IMR-90 (cell line): ENCODE results near the gene GPX6. TPM values are rescaled to one million over a fixed set of nuclear protein-coding genes. Genes with fewer than 3 reads are reported as not detected.

ENCODE experiments used
- ATAC-seq: fragments of 200-7000 bp; cut with Tn5 transposase; 2 replicates; pipeline ENCODE4 v1.9.1; 2020; ENCODE audit warnings: low read depth, mild to moderate bottlenecking, moderate library complexity
- BruUV-seq: library from RNA; stranded (reverse); fragments of 400-500 nt; replicated peaks from 2 replicates; lab custom pipeline; 2021; lab: Mats Ljungman, UMichigan
- CTCF ChIA-PET: fragments of 300-600 bp; formaldehyde crosslinking; extraction: SDS; loops from one replicate; lab custom pipeline; 2021; ENCODE audit warnings: antibody characterized with exemption; lab: Yijun Ruan, JAX
- POLR2A ChIA-PET: fragments of 300-600 bp; sonication (Branson Sonifier 250); formaldehyde crosslinking; loops from one replicate; lab custom pipeline; 2022; ENCODE audit warnings: antibody characterized with exemption; ENCODE audit not compliant: unreplicated experiment; lab: Charles Lee
- DNase-seq: peaks from one replicate; pipeline ENCODE4 v3.0.0; 2013
- H2AFZ ChIP-seq: replicated peaks from 2 replicates; pipeline ENCODE3; 2013; ENCODE audit warnings: low read length, mild to moderate bottlenecking; ENCODE audit not compliant: poor library complexity
- H2AK5ac ChIP-seq: 2 replicates; pipeline ENCODE4 v1.6.1; 2013; ENCODE audit warnings: low read depth, low read length, inconsistent platforms
- H2AK9ac ChIP-seq: replicated peaks from 2 replicates; pipeline ENCODE3; 2013; ENCODE audit warnings: mild to moderate bottlenecking, low read depth, low read length, moderate library complexity; ENCODE audit not compliant: poor library complexity
- H2BK120ac ChIP-seq: 2 replicates; pipeline ENCODE4 v1.6.1; 2013; ENCODE audit warnings: low read depth, low read length, inconsistent platforms
- H2BK15ac ChIP-seq: 3 replicates; pipeline ENCODE4 v1.6.1; 2013; ENCODE audit warnings: low read depth, low read length, inconsistent platforms
- H2BK20ac ChIP-seq: 2 replicates; pipeline ENCODE4 v1.6.1; 2013; ENCODE audit warnings: low read depth, mild to moderate bottlenecking, inconsistent platforms, low read length, moderate library complexity
- H2BK5ac ChIP-seq: 2 replicates; pipeline ENCODE4 v1.6.1; 2013; ENCODE audit warnings: mild to moderate bottlenecking, low read depth, low read length, inconsistent platforms; ENCODE audit not compliant: poor library complexity, severe bottlenecking
- H3K14ac ChIP-seq: replicated peaks from 2 replicates; pipeline ENCODE4 v1.6.1; 2013; ENCODE audit warnings: low read depth, low read length, inconsistent platforms
- H3K18ac ChIP-seq: 2 replicates; pipeline ENCODE4 v1.6.1; 2013; ENCODE audit warnings: low read depth, low read length, control low read depth
- H3K23ac ChIP-seq: 2 replicates; pipeline ENCODE4 v1.6.1; 2013; ENCODE audit warnings: low read depth, low read length, inconsistent platforms
- H3K27ac ChIP-seq: 2 replicates; pipeline ENCODE4 v1.5.1; 2013; ENCODE audit warnings: mild to moderate bottlenecking, control low read depth, low read length; ENCODE audit not compliant: insufficient read depth
- H3K27me3 ChIP-seq: 2 replicates; pipeline ENCODE4 v1.6.1; 2013; ENCODE audit warnings: low read length; ENCODE audit not compliant: control insufficient read depth, insufficient read depth
- H3K36me3 ChIP-seq: 2 replicates; pipeline ENCODE4 v1.6.1; 2013; ENCODE audit warnings: low read length, mixed read lengths; ENCODE audit not compliant: control insufficient read depth, insufficient read depth
- H3K4ac ChIP-seq: 2 replicates; pipeline ENCODE4 v1.6.1; 2013; ENCODE audit warnings: low read depth, low read length, inconsistent platforms
- H3K4me1 ChIP-seq: 2 replicates; pipeline ENCODE4 v1.6.1; 2013; ENCODE audit warnings: low read length, mixed read lengths; ENCODE audit not compliant: control insufficient read depth, insufficient read depth
- H3K4me2 ChIP-seq: 2 replicates; pipeline ENCODE4 v1.6.1; 2013; ENCODE audit warnings: low read depth, mild to moderate bottlenecking, control low read depth, low read length, moderate library complexity
- H3K4me3 ChIP-seq: 2 replicates; pipeline ENCODE4 v1.5.1; 2013; ENCODE audit warnings: low read depth, mild to moderate bottlenecking, control low read depth, low read length, moderate library complexity; ENCODE audit not compliant: insufficient read depth
- H3K56ac ChIP-seq: 2 replicates; pipeline ENCODE4 v1.6.1; 2013; ENCODE audit warnings: low read length, inconsistent platforms; ENCODE audit not compliant: insufficient read depth; ENCODE audit errors: extremely low read depth
- H3K79me1 ChIP-seq, 2 experiments: 2 replicates each; pipeline ENCODE4 v1.6.1; 2013; ENCODE audit warnings: low read length in 2 of 2, inconsistent platforms in 1 of 2, low read depth in 1 of 2
- H3K9ac ChIP-seq: 2 replicates; pipeline ENCODE4 v1.6.1; 2013; ENCODE audit warnings: low read depth, low read length, control low read depth
- H3K9me1 ChIP-seq: 2 replicates; pipeline ENCODE4 v1.6.1; 2013; ENCODE audit warnings: low read length, inconsistent platforms; ENCODE audit not compliant: insufficient read depth
- H3K9me3 ChIP-seq: 2 replicates; pipeline ENCODE4 v1.6.1; 2013; ENCODE audit warnings: low read length; ENCODE audit not compliant: control insufficient read depth, insufficient read depth
- H4K20me1 ChIP-seq: 2 replicates; pipeline ENCODE4 v1.6.1; 2013; ENCODE audit warnings: low read length, inconsistent platforms; ENCODE audit not compliant: insufficient read depth
- H4K5ac ChIP-seq: 2 replicates; pipeline ENCODE4 v1.6.1; 2013; ENCODE audit warnings: mild to moderate bottlenecking, low read depth, low read length, control low read depth
- H4K8ac ChIP-seq, 2 experiments: 2 replicates each; pipeline ENCODE4 v1.6.1; 2013; ENCODE audit warnings: low read depth in 2 of 2, low read length in 2 of 2, control low read depth in 1 of 2, inconsistent platforms in 1 of 2
- H4K91ac ChIP-seq: 2 replicates; pipeline ENCODE4 v1.6.1; 2013; ENCODE audit warnings: low read depth, low read length, inconsistent platforms; ENCODE audit not compliant: insufficient read depth
- BHLHE40 ChIP-seq: fragments of 150-350 bp; IDR thresholded peaks from 2 replicates; pipeline ENCODE4 v1.6.1; 2016; ENCODE audit warnings: mild to moderate bottlenecking, low read depth, low read length
- CEBPB ChIP-seq: IDR thresholded peaks from 2 replicates; pipeline ENCODE4 v1.6.1; 2012; ENCODE audit warnings: low read depth, low read length, improper control_type of control experiment
- CHD1 ChIP-seq: IDR thresholded peaks from 2 replicates; pipeline ENCODE4 v1.6.1; 2012; ENCODE audit warnings: low read depth, low read length, improper control_type of control experiment
- CTCF ChIP-seq: conservative IDR thresholded peaks from 2 replicates; pipeline ENCODE4 v1.5.1; 2012; ENCODE audit warnings: mild to moderate bottlenecking, low read depth, low read length, improper control_type of control experiment
- ELK1 ChIP-seq: fragments of 150-350 bp; IDR thresholded peaks from 2 replicates; pipeline ENCODE4 v1.6.1; 2016; ENCODE audit warnings: low read depth, mild to moderate bottlenecking, low read length, moderate library complexity, borderline replicate concordance
- FOS ChIP-seq: fragments of 150-350 bp; IDR thresholded peaks from 2 replicates; pipeline ENCODE4 v1.6.1; 2016; ENCODE audit warnings: low read depth, low read length
- MAFK ChIP-seq: IDR thresholded peaks from 2 replicates; pipeline ENCODE4 v1.6.1; 2012; ENCODE audit warnings: low read depth, low read length, improper control_type of control experiment
- MAZ ChIP-seq: IDR thresholded peaks from 2 replicates; pipeline ENCODE4 v1.6.1; 2012; ENCODE audit warnings: low read depth, mild to moderate bottlenecking, low read length, improper control_type of control experiment, moderate library complexity, borderline replicate concordance
- MXI1 ChIP-seq: IDR thresholded peaks from 2 replicates; pipeline ENCODE4 v1.6.1; 2012; ENCODE audit warnings: low read depth, mild to moderate bottlenecking, low read length, moderate library complexity, borderline replicate concordance
- NFE2L2 ChIP-seq: fragments of 150-350 bp; IDR thresholded peaks from 2 replicates; pipeline ENCODE4 v1.6.1; 2016; ENCODE audit warnings: low read depth, mild to moderate bottlenecking, low read length
- POLR2A ChIP-seq: IDR thresholded peaks from 2 replicates; pipeline ENCODE4 v1.6.1; 2012; ENCODE audit warnings: mild to moderate bottlenecking, low read depth, low read length
- RAD21 ChIP-seq: IDR thresholded peaks from 2 replicates; pipeline ENCODE4 v1.6.1; 2012; ENCODE audit warnings: low read length, improper control_type of control experiment
- RCOR1 ChIP-seq: IDR thresholded peaks from 2 replicates; pipeline ENCODE4 v1.6.1; 2012; ENCODE audit warnings: mild to moderate bottlenecking, low read length, improper control_type of control experiment; ENCODE audit not compliant: insufficient replicate concordance
- RFX5 ChIP-seq: IDR thresholded peaks from 2 replicates; pipeline ENCODE4 v1.8.0; 2012; ENCODE audit warnings: low read depth, mild to moderate bottlenecking, low read length, moderate library complexity
- SMC3 ChIP-seq: fragments of 150-350 bp; IDR thresholded peaks from 2 replicates; pipeline ENCODE4 v1.6.1; 2016; ENCODE audit warnings: low read depth, mild to moderate bottlenecking, antibody characterized with exemption, low read length, moderate library complexity
- USF2 ChIP-seq: fragments of 150-350 bp; IDR thresholded peaks from 2 replicates; pipeline ENCODE4 v1.6.1; 2017; ENCODE audit warnings: mild to moderate bottlenecking, antibody characterized with exemption, low read length, low read depth
- WGBS, 2 experiments: methylation state at CpG; one replicate each; pipeline versions ENCODE4 v1.1.5 to v1.1.7; 2013; ENCODE audit warnings: missing lambda C conversion rate in 2 of 2; ENCODE audit not compliant: insufficient read length in 1 of 2; ENCODE audit errors: extremely low coverage in 2 of 2; 5-methylcytosine and 5-hydroxymethylcytosine counted together
- dilution Hi-C: fragments of 300-500 bp; cut with HindIII; formaldehyde crosslinking; loops from one replicate; pipeline ENCODE4 v1.14.3; 2018; ENCODE audit warnings: low sequenced_read_pairs; ENCODE audit not compliant: unreplicated experiment
- in situ Hi-C: fragments of 300-500 bp; cut with MboI; formaldehyde crosslinking; loops from 3 replicates; pipeline ENCODE4 v1.14.3; 2019; ENCODE audit warnings: low sequenced_read_pairs, inconsistent platforms, mixed read lengths
- intact Hi-C: fragments of 100-400 bp; cut with micrococcal nuclease; formaldehyde crosslinking; loops from 2 replicates; pipeline ENCODE4 v1.10.0; 2022
- polyA plus RNA-seq, 3 experiments: library from polyadenylated mRNA; depleted of rRNA; stranded (reverse); fragments of >200 nt; gene quantifications; 2 replicates each; pipeline ENCODE4 v1.2.3, GENCODE V29; 2012; ENCODE audit warnings: low replicate concordance in 1 of 3
- total RNA-seq: library from RNA; depleted of rRNA; stranded (reverse); fragments of >200 nt; gene quantifications from 2 replicates; pipeline ENCODE4 v1.2.3, GENCODE V29; 2012

Gene GPX6
- total and polyA plus RNA-seq, 2 of the 4 experiments (the other 2 are of a cell fraction): not detected

GRCh38 chr6:28534306-28534705 lies 18.7 kb upstream of the GPX6 start:
- Histone ChIP-seq H2BK15ac (no peak overlapping the region), H3K79me1 (no peaks in the 10 kb centered on the region), H3K4me1 (no peaks in the 10 kb centered on the region), H3K9ac (no peak overlapping the region), H4K20me1 (no peaks in the 10 kb centered on the region), H3K23ac (no peak overlapping the region), H3K9me1 (no peaks in the 10 kb centered on the region), H2BK120ac (no peak overlapping the region), H2BK5ac (no peak overlapping the region), H4K8ac (no peak overlapping the region), H3K27ac (no peak overlapping the region), H3K4ac (no peak overlapping the region), H2AK5ac (no peak overlapping the region), H2AK9ac (no peak overlapping the region), H3K9me3 (no peaks in the 10 kb centered on the region), H2BK20ac (no peak overlapping the region), H2AFZ (no peak overlapping the region), H3K36me3 (no peaks in the 10 kb centered on the region), H3K4me3 (no peak overlapping the region), H3K56ac (no peak overlapping the region), H3K18ac (no peak overlapping the region), H3K4me2 (no peak overlapping the region), H4K5ac (no peak overlapping the region), H3K27me3 (no peaks in the 10 kb centered on the region; the same call in 1 of the 2 replicates), H4K91ac (no peak overlapping the region), H3K14ac (no peak overlapping the region)
- ATAC-seq (no peak), DNase-seq (no peak)
- dilution Hi-C loops (no loop called here), in situ Hi-C loops (no loop called here), intact Hi-C loops (no loop called here)
- ChIA-PET POLR2A (no interaction called here), CTCF (no interaction called here)
- 0% methylated on average over 1 of the region's 3 CpGs; no CpG with 5 or more reads in 1 of the 2 experiments for WGBS, 2 experiments
- BruUV-seq: no TSS peak
- TF ChIP-seq CEBPB (no peak), SMC3 (no peak), FOS (no peak), CHD1 (no peak), RFX5 (no peak), RCOR1 (no peak), RAD21 (no peak), ELK1 (no peak), MXI1 (no peak), CTCF (no peak), MAFK (no peak), NFE2L2 (no peak), POLR2A (no peak), MAZ (no peak), USF2 (no peak), BHLHE40 (no peak)
